Muscle of arm (tissue), 12 donors: ENCODE measurements around the gene GEMIN8. TPM values are rescaled to one million over a fixed set of nuclear protein-coding genes. Genes with fewer than 3 reads are reported as not detected.

Experiments used
- polyA plus RNA-seq, 12 donors: library from polyadenylated mRNA; unstranded; fragments of 120-200 nt; gene quantifications; one replicate each; pipeline ENCODE4 v1.2.1, GENCODE V29; 2013; ENCODE audit not compliant: insufficient read length in 12 of 12

Gene GEMIN8
- polyA plus RNA-seq, 12 donors, result 11.7 to 17.4 (median 14.9) TPM; not detected in 2

Other genes starting within 250 kb of the GEMIN8 start
- gene GPM6B, start 212.8 kb downstream of the GEMIN8 start, polyA plus RNA-seq, result 100 to 1,000 TPM in 1 of 12 donors, 10 to 100 TPM in 11; 15.8 to 392 (median 23.7) TPM